ENCODE measurements around the gene FHIT.

GRCh38 chr3:59953104-59953503 lies 1298.1 kb downstream of the FHIT start:
- TF ChIP-seq POLR2A (IDR thresholded peaks at IDR 0.05; ENCODE audit: low read depth, low read length) (no peak), POLR2AphosphoS5 (IDR thresholded peaks at IDR 0.05; ENCODE audit: low read depth, low read length) (no peak)

Data from GM12892 (cell line).